IMR-90 (cell line): ENCODE data around the gene CSNK1D.

ENCODE experiments used
- BHLHE40 ChIP-seq: fragments of 150-350 bp; IDR thresholded peaks from 2 replicates; pipeline ENCODE4 v1.6.1; 2016; ENCODE audit warnings: mild to moderate bottlenecking, low read depth, low read length
- CEBPB ChIP-seq: IDR thresholded peaks from 2 replicates; pipeline ENCODE4 v1.6.1; 2012; ENCODE audit warnings: low read depth, low read length, improper control_type of control experiment
- CTCF ChIP-seq: conservative IDR thresholded peaks from 2 replicates; pipeline ENCODE4 v1.5.1; 2012; ENCODE audit warnings: mild to moderate bottlenecking, low read depth, low read length, improper control_type of control experiment
- ELK1 ChIP-seq: fragments of 150-350 bp; IDR thresholded peaks from 2 replicates; pipeline ENCODE4 v1.6.1; 2016; ENCODE audit warnings: low read depth, mild to moderate bottlenecking, low read length, moderate library complexity, borderline replicate concordance
- MAFK ChIP-seq: IDR thresholded peaks from 2 replicates; pipeline ENCODE4 v1.6.1; 2012; ENCODE audit warnings: low read depth, low read length, improper control_type of control experiment
- POLR2A ChIP-seq: IDR thresholded peaks from 2 replicates; pipeline ENCODE4 v1.6.1; 2012; ENCODE audit warnings: mild to moderate bottlenecking, low read depth, low read length

GRCh38 chr17:82244413-82245133 is 28.9 kb downstream of the CSNK1D start:
- TF ChIP-seq CTCF (peak; percentile 56), CEBPB (no peak), POLR2A (peak; percentile 42; the same call in 1 of the 2 replicates), BHLHE40 (no peak), ELK1 (no peak), MAFK (no peak)
